Jurkat, Clone E6-1 (cell line): ENCODE data around the gene NRROS. TPM values are rescaled to one million over a fixed set of nuclear protein-coding genes. Genes with fewer than 3 reads are reported as not detected.
"Not testable (repeated sequence)": the region's sequence is repeated elsewhere in the genome, so short reads cannot be mapped to it uniquely, and the experiment has no call there.

Source experiments
- DNase-seq: peaks from one replicate; pipeline ENCODE4 v3.0.0-alpha.2; 2011; ENCODE audit warnings: low read depth, low spot score
- H3K4me3 ChIP-seq: 2 replicates; pipeline ENCODE4 v1.5.1; 2011; ENCODE audit warnings: mild to moderate bottlenecking, low read length, control low read depth, moderate library complexity
- polyA plus RNA-seq: library from polyadenylated mRNA; unstranded; fragments of >200 nt; gene quantifications from one replicate; pipeline ENCODE4 v1.2.1, GENCODE V29; 2012; ENCODE audit warnings: missing spikeins; ENCODE audit not compliant: insufficient read length, insufficient read depth

NRROS gene
- polyA plus RNA-seq: 43.7 TPM

DNA sequence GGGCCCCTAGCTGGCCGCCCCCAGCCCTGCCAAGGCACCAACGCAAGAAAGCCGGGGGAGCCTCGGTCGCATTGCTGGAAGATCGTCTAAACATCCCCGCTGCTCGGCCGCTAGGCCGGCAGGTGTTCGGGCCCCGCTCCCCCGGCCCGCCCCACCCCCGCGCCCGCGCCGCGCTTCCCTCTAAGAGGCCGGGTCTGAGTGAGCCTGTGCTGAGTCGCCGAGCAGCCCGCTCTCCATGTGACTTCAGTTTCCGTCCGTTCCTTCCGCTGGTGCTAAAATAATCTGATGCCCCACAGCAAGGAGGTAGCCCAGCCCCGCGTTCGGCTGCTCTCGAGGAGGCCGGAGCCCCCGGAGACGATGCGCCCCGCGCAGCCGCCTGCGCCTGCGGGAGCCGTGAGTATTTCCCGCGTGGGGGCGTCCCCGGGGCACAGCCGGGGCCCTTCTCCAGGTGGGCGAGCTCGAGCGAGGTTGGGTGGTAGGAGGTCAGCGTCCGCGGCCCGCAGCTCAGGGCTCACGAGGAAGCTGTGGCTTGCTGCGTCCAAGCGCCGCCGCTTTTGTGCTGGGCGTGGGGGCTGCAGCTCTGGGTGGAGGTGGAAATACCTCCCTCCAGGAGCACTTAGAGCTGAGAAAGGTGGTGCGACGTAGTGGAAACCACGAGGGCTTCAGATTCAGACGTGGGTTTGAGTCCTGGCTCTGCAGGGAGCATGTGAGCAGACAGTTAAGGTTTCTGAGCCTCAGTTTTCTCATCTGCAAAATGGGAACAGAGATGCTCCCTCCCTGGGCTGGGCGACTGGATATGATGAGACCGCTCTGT lies at the start of gene NRROS:
TSS of gene NRROS (plus strand) at position 212 of the 814 bp plus-strand sequence. CDS start 14,846 bp downstream, outside the sequence.
- peak within 1 kb of the TSS; percentile 89 for H3K4me3 ChIP-seq
- DNase-seq: no peak

- no peak overlapping the region for H3K4me3 ChIP-seq
- no peak for DNase-seq
Measured at GRCh38 chr3:196590279-196590678, 49.2 kb upstream of the NRROS start.

DNA sequence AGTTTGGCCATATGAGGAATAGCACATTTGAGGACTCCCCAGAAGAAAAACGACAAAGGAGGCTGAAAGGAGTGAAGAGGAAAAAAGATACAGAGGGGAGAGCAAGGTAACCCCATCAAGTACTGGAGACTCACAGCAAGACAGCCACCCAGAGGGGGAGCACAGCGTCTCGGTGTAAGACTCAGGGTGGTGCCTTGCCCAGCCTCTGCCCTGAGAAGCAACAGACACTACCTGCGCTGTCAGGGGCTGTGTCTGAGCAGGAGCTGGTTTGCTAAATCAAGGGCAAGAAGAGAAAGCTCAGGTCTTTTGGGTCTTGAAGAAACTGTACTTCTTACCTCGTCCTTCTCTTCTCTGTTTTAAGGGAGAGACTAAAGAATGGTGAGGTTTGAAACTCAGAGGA lies 43.1 kb upstream of the NRROS start:
- H3K4me3 ChIP-seq: no peak overlapping the region
- DNase-seq: no peak

DNA sequence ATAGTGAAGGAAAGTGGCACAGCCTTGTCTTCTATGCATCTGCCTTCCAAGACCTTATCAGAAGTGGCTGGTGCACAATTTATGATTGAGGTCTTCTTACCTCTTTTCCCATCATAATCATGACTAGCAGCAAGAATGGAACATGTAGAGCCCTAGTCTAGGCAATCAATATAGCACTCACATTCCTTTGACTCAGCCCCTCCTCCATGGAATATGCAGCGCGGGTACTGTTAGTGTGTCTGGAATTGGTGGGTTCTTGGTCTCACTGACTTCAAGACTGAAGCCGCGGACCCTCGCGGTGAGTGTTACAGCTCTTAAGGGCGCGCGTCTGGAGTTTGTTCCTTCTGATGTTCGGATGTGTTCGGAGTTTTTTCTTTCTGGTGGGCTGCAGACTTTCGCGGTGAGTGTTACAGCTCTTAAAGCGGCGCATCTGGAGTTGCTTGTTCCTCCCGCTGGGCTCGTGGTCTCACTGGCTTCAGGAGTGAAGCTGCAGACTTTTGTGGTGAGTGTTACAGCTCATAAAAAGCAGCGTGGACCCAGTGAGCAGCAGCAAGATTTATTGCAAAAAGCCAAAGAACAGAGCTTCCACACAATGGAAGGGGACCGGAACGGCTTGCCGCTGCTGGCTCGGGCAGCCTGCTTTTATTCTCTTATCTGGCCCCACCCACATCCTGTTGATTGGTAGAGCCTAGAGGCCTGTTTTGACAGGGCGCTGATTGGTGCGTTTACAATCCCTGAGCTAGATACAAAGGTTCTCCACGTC lies 41.3 kb upstream of the NRROS start:
- peak; percentile 51 for DNase-seq

DNA sequence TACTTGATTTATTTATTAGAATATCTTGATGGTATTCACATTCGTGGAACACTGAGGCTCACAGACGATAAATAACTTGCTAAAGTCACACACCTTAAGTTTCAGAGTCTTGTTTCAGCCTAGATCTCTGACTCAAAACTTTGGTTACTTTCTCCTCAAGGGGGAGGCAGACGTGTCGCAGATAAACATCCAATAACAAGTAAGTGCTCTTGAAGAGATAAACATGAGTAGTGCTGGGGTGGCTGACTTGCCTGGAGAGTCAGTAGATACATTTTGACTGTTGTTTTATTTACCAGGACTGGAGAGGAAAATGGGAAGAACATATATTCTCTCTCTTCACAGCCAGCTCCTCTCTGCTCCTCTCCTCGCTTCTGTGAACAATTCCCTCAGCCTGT lies 39.8 kb upstream of the NRROS start:
- no peak overlapping the region for H3K4me3 ChIP-seq
- no peak for DNase-seq

More for the DNA sequence above, 41.3 kb upstream of the NRROS start:
- peak overlapping the region; percentile 48 for H3K4me3 ChIP-seq

- DNase-seq: no peak
- no peak overlapping the region for H3K4me3 ChIP-seq
Measured at GRCh38 chr3:196600359-196600758, 39.1 kb upstream of the NRROS start.

- H3K4me3 ChIP-seq: no peak overlapping the region
- no peak for DNase-seq
Measured at GRCh38 chr3:196602673-196603072, 36.8 kb upstream of the NRROS start.

DNA sequence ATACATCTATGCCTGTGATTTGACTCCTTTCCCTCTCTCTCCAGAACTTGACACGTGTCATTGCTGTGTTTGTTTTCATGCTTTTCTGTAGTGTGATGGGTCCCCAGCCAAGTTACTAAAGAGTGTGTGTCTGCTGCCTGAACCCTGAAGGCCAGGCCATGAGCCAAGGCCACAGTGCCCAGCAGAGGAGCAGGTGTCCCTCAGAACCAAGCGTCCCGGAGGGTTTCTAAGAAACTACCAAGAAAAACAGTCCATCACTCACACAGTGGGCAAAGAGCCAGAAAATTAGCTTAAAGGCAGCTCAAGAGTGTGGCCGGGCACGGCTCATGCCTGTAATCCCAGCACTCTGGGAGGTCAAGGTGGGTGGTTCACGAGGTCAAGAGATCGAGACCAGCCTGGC lies 35.8 kb upstream of the NRROS start:
- H3K4me3 ChIP-seq: no peak overlapping the region
- DNase-seq: no peak

DNA sequence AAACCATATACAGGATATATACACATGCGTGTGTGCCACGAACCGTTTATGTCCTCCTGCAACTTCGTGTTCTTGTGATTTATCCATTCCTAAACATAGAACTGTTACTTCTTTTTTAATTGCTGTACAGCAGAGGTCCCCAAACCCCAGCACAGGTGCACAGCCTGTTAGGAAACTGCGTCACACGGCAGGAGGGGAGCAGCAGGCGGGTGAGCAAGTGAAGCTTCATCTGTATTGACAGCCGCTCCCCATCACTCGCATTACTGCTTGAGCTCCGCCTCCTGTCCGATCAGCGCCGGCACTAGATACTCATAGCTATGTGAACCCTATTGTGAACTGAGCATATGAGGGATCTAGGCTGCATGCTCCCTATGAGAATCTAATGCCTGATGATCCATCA lies 34.9 kb upstream of the NRROS start:
- peak overlapping the region; percentile 4 for H3K4me3 ChIP-seq
- DNase-seq: peak; percentile 83

- no peak for DNase-seq
- no peak overlapping the region for H3K4me3 ChIP-seq
Measured at GRCh38 chr3:196608693-196609092, 30.8 kb upstream of the NRROS start.

DNA sequence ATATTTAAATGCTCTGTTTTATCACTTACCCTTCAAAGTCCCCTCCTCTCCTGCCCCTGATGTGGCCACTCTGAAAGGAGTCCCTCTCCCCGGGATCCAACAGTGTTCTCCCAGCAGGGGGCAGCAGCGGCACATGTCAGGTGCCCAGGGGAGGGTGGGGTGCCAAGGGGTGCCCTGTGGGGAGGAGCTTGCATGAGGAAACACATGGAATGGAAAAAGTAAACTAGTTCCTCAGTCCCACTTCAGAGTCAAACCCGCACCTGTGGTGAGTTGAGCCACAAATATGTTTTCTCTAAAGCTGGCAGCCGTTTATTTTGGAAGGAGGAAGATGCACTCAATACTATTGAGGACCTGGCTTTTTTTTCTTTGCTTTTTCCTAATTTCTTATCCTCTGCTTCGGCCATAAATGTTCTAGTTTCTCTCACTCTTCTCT lies 30.1 kb upstream of the NRROS start:
- peak overlapping the region; percentile 27 for H3K4me3 ChIP-seq
- peak; percentile 97 for DNase-seq

DNA sequence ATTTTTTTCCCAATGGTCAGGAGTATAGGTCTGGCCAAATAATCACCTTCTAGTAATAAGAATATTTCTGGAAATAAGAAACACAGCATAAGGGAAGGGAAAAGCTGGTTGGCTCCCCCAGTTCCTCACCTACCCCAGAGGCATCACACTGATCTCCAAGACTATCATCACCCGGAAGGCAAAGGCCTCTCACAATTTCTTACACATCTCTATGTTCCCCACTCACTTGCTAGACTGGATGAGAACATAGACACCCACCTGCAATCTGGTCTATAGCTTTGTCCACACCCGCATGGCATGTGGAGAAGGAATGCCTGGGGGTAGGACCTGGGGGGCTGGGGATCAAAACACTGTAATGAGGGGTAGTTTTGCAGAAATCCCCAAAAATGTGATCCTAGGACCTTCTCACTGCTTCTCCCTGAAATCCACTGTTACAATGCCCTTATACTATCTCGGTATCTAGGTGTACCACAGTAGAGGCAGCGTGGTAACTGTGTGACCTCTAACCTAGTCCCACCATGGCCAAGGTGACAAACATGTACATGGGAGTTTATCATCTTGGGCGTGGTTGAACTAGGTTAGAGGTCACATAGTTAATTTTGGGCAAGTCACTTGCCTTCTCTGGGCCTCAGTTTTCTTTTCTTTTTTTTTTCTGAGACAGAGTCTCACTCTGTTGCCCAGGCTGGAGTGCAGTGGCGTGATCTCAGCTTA lies 29.5 kb upstream of the NRROS start:
- H3K4me3 ChIP-seq: peak overlapping the region; percentile 27
- DNase-seq: no peak

DNA sequence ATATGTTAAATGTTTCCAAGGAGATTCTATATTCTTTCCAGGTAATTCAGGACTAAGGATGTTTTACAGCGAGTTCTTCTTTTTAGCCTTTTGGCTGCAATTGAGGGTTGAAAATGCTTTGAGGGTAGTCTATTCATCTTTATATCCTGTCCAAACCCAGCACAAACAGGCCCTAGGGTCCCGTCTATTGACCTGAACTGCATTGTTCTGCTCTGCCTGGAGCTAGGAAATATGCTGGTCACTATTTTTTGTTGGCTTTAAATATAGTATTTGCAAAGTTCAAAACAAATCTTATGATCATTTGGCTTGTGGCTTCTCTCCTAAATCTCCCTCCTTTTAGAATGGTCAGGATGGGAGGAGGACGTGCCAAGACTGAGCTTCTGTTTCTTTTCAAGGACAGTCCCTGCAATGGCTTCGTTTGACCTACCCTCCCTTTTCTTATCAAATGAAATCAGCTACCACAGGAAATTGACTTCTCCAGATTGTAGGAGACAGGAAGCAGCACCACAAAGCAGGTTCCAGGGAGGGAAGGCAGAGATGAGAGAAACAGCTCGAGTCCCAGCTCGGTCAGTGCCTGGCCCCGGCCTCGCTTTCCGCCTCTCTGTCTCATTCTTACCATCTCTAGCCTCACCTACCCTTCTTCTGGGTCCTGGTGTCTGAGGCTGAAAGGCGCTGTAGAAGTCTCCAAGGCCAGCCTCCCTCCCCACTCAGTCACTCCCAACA lies 27.6 kb upstream of the NRROS start:
- DNase-seq: peak; percentile 81
- H3K4me3 ChIP-seq: peak overlapping the region; percentile 44

GRCh38 chr3:196615234-196615633 lies 24.3 kb upstream of the NRROS start:
- DNase-seq, H3K4me3 ChIP-seq: not testable (repeated sequence)

GRCh38 chr3:196617256-196617655 lies 22.2 kb upstream of the NRROS start:
- H3K4me3 ChIP-seq: no peak overlapping the region
- no peak for DNase-seq

DNA sequence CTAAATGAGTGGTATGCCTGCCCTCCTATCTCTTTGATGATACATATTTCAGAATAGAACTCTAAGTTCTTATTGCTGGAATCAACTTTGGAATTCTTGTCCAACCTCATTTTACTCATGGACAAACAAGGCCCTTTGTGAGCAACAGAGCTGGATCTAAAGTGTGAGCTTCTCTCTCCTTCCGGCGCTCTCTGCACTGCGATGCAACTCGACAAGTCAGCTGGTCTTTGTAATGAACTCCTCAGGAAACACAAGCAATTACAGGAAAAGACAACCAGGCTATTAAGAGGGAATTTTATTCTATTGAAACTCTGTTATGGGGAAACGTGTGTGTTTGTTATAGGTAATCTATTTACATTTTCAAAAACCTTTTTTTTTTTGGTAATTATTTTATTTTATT lies 20.3 kb upstream of the NRROS start:
- no peak for DNase-seq
- no peak overlapping the region for H3K4me3 ChIP-seq

DNA sequence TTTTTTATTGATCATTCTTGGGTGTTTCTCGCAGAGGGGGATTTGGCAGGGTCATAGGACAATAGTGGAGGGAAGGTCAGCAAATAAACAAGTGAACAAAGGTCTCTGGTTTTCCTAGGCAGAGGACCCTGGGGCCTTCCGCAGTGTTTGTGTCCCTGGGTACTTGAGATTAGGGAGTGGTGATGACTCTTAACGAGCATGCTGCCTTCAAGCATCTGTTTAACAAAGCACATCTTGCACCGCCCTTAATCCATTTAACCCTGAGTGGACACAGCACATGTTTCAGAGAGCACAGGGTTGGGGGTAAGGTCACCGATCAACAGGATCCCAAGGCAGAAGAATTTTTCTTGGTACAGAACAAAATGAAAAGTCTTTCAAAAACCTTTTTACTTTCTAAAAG lies 19.9 kb upstream of the NRROS start:
- DNase-seq, H3K4me3 ChIP-seq: not testable (repeated sequence)

- H3K4me3 ChIP-seq: no peak overlapping the region
- no peak for DNase-seq
Measured at GRCh38 chr3:196620161-196620604, 19.3 kb upstream of the NRROS start.

- no peak overlapping the region for H3K4me3 ChIP-seq
- no peak for DNase-seq
Measured at GRCh38 chr3:196620684-196621083, 18.8 kb upstream of the NRROS start.
